GM06990 (cell line): ENCODE results near the gene PANK4.

ENCODE experiments used
- DNase-seq: peaks from one replicate; pipeline ENCODE4 v3.0.0-alpha.2; 2011; ENCODE audit not compliant: insufficient read length; ENCODE audit errors: extremely low read depth
- H3K27me3 ChIP-seq: replicated peaks from 2 replicates; pipeline ENCODE4 v1.6.0; 2011; ENCODE audit warnings: low read length; ENCODE audit not compliant: control insufficient read depth, insufficient read depth
- H3K36me3 ChIP-seq: 2 replicates; pipeline ENCODE4 v1.5.1; 2011; ENCODE audit warnings: low read length; ENCODE audit not compliant: control insufficient read depth, insufficient read depth
- H3K4me3 ChIP-seq: replicated peaks from 2 replicates; pipeline ENCODE4 v1.5.1; 2011; ENCODE audit warnings: low read depth, mild to moderate bottlenecking, control low read depth, low read length
- CTCF ChIP-seq: IDR thresholded peaks from 2 replicates; pipeline ENCODE4 v1.5.1; 2011; ENCODE audit warnings: low read length, control low read depth, mild to moderate bottlenecking, inconsistent platforms; ENCODE audit not compliant: insufficient read depth, poor library complexity, severe bottlenecking

Gene PANK4

DNA sequence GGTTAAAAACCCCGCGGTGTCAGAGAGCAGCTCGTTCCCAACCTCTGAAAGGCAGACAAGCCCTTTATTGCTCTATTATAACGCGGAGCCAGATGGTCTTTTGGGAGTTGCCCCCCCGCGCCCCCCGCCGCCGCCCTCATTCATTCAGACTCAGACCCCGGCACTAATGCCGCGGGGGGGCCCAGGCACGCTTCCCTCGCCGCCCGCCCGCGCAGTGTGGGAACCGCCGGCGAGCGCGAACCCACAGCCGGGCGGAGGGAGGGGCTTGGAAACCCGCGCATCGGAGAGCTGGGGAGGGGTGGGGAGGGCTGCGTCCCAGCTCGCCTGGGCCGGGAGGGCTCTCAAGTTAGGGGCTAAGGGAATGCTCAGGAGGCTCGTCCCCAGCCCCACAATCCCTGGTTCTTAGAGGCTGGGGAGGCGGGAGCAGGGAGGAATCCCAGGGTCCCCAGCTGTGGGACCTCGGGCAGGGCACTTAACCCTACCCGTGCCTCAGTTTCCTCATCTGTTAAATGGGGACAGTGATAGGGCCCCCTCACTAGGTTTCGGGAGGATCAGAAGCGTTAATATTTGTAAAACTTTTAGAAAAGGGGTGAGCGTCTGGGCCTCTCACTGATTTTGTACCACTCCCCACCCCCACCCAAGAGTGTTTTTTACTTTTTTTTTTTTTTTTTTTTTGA, 14.6 kb upstream of the PANK4 start:
- no peak for DNase-seq
- Histone ChIP-seq H3K4me3 (no peak overlapping the region), H3K36me3 (no peaks in the 10 kb centered on the region), H3K27me3 (no peaks in the 10 kb centered on the region; the same call in none of the 2 replicates)
- no peak for TF ChIP-seq CTCF

DNA sequence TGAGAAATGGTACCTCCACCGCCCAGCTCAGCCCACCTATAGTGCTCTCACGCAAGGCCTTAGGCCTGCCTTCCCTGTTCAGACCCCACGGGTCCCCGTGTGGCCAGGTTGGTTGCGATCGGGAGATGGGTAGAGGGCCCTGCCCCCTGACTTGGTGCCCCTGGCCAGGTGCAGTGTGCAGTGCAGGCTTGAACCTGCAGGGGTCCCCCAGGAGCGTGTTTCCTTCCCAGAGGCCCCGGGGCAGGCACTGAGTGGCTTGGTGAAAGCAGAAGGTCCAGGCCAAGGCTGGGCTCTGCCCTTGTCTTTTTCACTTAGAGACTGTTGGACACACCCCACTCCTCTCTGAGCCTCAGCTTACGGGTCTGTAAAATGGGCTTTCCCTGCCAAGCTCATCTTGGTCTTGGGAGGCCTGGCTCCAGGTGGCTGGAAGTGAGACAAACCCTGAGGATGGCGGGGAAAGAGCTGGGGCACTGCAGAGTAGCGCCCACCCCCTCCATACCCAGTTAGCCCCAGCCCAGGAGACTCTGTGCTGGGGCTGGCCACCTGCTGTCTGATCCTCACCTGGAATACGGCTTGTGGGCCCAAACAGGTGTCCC, 13.0 kb upstream of the PANK4 start:
- H3K27me3 ChIP-seq = no peaks in the 10 kb centered on the region; the same call in none of the 2 replicates
- no peaks in the 10 kb centered on the region for H3K36me3 ChIP-seq
- TF ChIP-seq CTCF = peak; percentile 43
- no peak overlapping the region for H3K4me3 ChIP-seq
- DNase-seq = no peak

GRCh38 chr1:2538872-2539271, 12.5 kb upstream of the PANK4 start:
- DNase-seq = no peak
- H3K36me3 ChIP-seq = no peaks in the 10 kb centered on the region
- TF ChIP-seq CTCF = no peak
- no peak overlapping the region for H3K4me3 ChIP-seq
- no peaks in the 10 kb centered on the region; the same call in none of the 2 replicates for H3K27me3 ChIP-seq

DNA sequence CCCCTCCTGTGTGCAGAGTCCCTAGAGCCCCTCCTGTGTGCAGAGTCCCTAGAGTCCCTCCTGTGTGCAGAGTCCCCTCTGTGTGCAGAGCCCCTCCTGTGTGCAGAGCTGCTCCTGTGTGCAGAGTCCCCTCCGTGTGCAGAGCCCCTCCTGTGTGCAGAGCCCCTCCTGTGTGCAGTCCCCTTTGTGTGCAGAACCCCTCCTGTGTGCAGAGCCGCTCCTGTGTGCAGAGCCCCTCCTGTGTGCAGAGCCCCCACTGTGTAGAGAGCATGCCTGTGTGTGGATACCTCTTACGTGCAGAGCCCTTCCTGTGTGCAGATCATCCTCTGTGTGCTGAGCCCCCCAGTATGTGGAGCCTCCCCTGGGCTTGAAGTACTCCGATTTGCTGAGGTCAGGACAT, 12.0 kb upstream of the PANK4 start:
- no peak for TF ChIP-seq CTCF
- no peaks in the 10 kb centered on the region; the same call in none of the 2 replicates for H3K27me3 ChIP-seq
- H3K36me3 ChIP-seq = no peaks in the 10 kb centered on the region
- no peak for DNase-seq
- no peak overlapping the region for H3K4me3 ChIP-seq

GRCh38 chr1:2537784-2538115, 11.4 kb upstream of the PANK4 start:
- H3K36me3 ChIP-seq = no peaks in the 10 kb centered on the region
- TF ChIP-seq CTCF = no peak
- no peak overlapping the region for H3K4me3 ChIP-seq
- H3K27me3 ChIP-seq = no peaks in the 10 kb centered on the region; the same call in none of the 2 replicates
- no peak for DNase-seq
